Body of pancreas (tissue), 4 donors: ENCODE data around the gene OSBP2.

Experiments
- CTCF ChIP-seq, 7 experiments: fragments of 450-650 bp in 4 of 7; fragments of 200-600 bp in 3 of 7; sonication (generic) in 3 of 7; IDR thresholded peaks; one replicate each; pipeline ENCODE4 v1.5.1; 2016 to 2019; ENCODE audit warnings: antibody characterized with exemption in 7 of 7
- POLR2A ChIP-seq, 3 donors: fragments of 450-650 bp; IDR thresholded peaks; one replicate each; pipeline ENCODE4 v1.6.1; 2016; ENCODE audit warnings: antibody characterized with exemption in 3 of 3, mild to moderate bottlenecking in 2 of 3

- TF ChIP-seq POLR2A (IDR thresholded peaks at IDR 0.05), result no peak
- no peak for TF ChIP-seq CTCF (IDR thresholded peaks at IDR 0.05)
Measured at GRCh38 chr22:30934053-30934452, 239.4 kb downstream of the OSBP2 start.
